Astrocyte of the cerebellum (primary cell): ENCODE results near the gene STXBP6.

ENCODE experiments used
- DNase-seq: peaks from one replicate; pipeline ENCODE4 v3.0.0-alpha.2; 2011; ENCODE audit warnings: low read depth
- H3K4me3 ChIP-seq: 2 replicates; pipeline ENCODE4 v1.5.1; 2011; ENCODE audit warnings: mild to moderate bottlenecking, low read depth, low read length, moderate library complexity
- CTCF ChIP-seq: IDR thresholded peaks from 2 replicates; pipeline ENCODE4 v1.5.1; 2012; ENCODE audit warnings: low read length, low read depth, moderate library complexity, mild to moderate bottlenecking; ENCODE audit errors: missing control alignments
- in situ Hi-C: cut with HindIII; loops from 2 replicates; pipeline ENCODE4 v1.10.0; 2017; ENCODE audit warnings: low sequenced_read_pairs

The STXBP6 gene

GRCh38 chr14:24875203-24875838 lies 174.6 kb downstream of the STXBP6 start:
- no peak for DNase-seq
- H3K4me3 ChIP-seq, result no peak overlapping the region
- TF ChIP-seq CTCF, result no peak
- in situ Hi-C loops, result no loop called here

- TF ChIP-seq CTCF, result no peak
- no peak for DNase-seq
- in situ Hi-C loops, result no loop called here
- H3K4me3 ChIP-seq, result no peak overlapping the region
Measured at GRCh38 chr14:24874514-24875202, 175.3 kb downstream of the STXBP6 start.

DNA sequence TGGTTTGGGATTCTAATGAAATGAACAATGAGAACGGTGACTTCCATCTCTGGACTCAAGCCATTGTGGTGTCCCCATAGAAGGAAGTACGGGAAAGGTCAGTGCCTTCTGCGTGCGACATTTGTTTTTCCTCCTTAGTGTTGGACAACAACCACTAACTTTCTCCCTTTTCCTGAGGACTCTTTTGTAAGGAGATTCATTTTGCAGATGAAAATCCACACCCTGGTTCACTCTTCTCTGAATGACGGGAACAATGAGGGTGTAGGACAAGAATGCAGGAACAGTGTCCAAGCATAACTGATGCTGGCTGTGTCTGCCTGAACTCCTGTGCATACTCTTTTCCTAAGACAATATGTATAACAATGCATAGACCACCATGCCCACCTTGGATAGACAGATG lies 176.4 kb downstream of the STXBP6 start:
- DNase-seq, result no peak
- no peak for TF ChIP-seq CTCF
- no peak overlapping the region for H3K4me3 ChIP-seq
- in situ Hi-C loops, result no loop called here

- no peak for DNase-seq
- TF ChIP-seq CTCF, result no peak
- no peak overlapping the region for H3K4me3 ChIP-seq
- in situ Hi-C loops, result no loop called here
Measured at GRCh38 chr14:24870949-24871701, 178.8 kb downstream of the STXBP6 start.

GRCh38 chr14:24868389-24868788 lies 181.6 kb downstream of the STXBP6 start:
- in situ Hi-C loops, result no loop called here
- no peak for DNase-seq
- no peak overlapping the region for H3K4me3 ChIP-seq
- no peak for TF ChIP-seq CTCF

GRCh38 chr14:24866067-24866639 lies 183.8 kb downstream of the STXBP6 start:
- in situ Hi-C loops, result no loop called here
- no peak for TF ChIP-seq CTCF
- no peak for DNase-seq
- no peak overlapping the region for H3K4me3 ChIP-seq
